Motor neuron (in vitro differentiated cells): ENCODE results near the gene GLIS1. TPM values are rescaled to one million over a fixed set of nuclear protein-coding genes. Genes with fewer than 3 reads are reported as not detected.

Source experiments
- ATAC-seq, 8 experiments: fragments of 200-7000 bp; cut with Tn5 transposase; replicated peaks in 6 of 8; 2 replicates each; pipeline ENCODE4 v1.8.0; 2021; ENCODE audit warnings: mild to moderate bottlenecking in 8 of 8, moderate library complexity in 8 of 8
- H3K27ac ChIP-seq, 2 donors: fragments of 250-450 bp; sonication (Bioruptor Pico); 2 replicates each; pipeline ENCODE4 v1.9.0; 2021; ENCODE audit warnings: antibody characterized with exemption in 2 of 2, mild to moderate bottlenecking in 2 of 2, moderate library complexity in 1 of 2
- H3K4me1 ChIP-seq, 2 donors: fragments of 250-450 bp; sonication (Bioruptor Pico); replicated peaks in 1 of 2; 2 replicates each; pipeline ENCODE4 v1.6.1; 2021; ENCODE audit warnings: antibody characterized with exemption in 2 of 2, mild to moderate bottlenecking in 2 of 2, moderate library complexity in 1 of 2
- H3K4me3 ChIP-seq, 5 donors: fragments of 250-450 bp; sonication (Bioruptor Pico); 2 replicates each; pipeline ENCODE4 v1.9.0; 2021; ENCODE audit warnings: antibody characterized with exemption in 5 of 5, mild to moderate bottlenecking in 5 of 5, moderate library complexity in 4 of 5
- WGBS, 10 experiments: fragments of 450-650 bp; shearing (Covaris generic); methylation state at CpG; one replicate each; pipeline ENCODE4 v1.0.0; 2022; 5-methylcytosine and 5-hydroxymethylcytosine counted together
- in situ Hi-C, 9 experiments: fragments of 400-800 bp; cut with MboI; loops; one replicate each; pipeline ENCODE4 v1.15.0; 2021; ENCODE audit warnings: low sequenced_read_pairs in 9 of 9, low pct_unique_long_range_greater_than_20kb in 2 of 9; ENCODE audit not compliant: unreplicated experiment in 9 of 9
- total RNA-seq, 8 experiments: library from RNA; unstranded; fragments of 300-600 nt; gene quantifications; 2 replicates each; pipeline versions ENCODE4 v1.2.3 to v1.2.4, GENCODE V29; 2022

The GLIS1 gene
- total RNA-seq, 8 experiments from 2014 or later = 0.14 to 4.7 (median 0.33) TPM

GRCh38 chr1:53727461-53728092, 11.4 kb downstream of the GLIS1 start:
- Histone ChIP-seq H3K27ac (no peak overlapping the region), H3K4me3 (no peak overlapping the region), H3K4me1 (no peaks in the 10 kb centered on the region)
- WGBS, 10 experiments = 21 to 100% (median 91%) methylated on average over 1 to 6 of the region's 7 CpGs; no CpG with 5 or more reads in 1 of the 10 experiments
- peak in 1 of 8 experiments; percentile 58 for ATAC-seq
- in situ Hi-C loops = loop anchor here in 3 of 9 experiments (25.0 kb wide), 1 partner anchor 240 kb away; no protein-coding TSS in a partner anchor

DNA sequence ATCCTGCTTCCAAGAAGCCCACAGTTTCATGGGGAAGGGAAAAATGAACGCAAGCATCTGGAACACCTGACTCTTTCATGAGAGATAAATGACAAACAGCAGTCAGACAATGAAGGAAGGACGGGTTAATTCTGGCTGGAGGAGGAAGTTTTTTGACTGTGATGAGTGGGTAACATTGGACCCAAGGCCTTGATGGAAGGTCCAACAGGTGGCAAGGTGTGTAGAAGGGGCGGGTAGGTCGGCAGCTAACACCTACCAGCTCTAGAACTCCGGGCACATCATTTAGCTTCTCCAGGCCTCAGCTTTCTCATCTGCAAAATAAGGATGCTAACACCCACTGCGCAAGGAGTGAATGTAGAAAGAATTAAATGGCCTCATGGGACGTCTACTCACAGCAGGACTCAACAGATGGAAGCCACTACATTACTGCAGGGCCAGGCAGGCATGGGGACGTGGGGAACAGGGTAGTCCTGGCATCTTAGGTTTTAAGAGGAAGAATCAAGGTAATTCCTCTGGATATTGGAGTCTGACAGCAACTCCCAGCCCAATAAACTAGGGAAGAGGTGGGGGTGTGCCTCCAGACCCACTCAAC, 12.9 kb downstream of the GLIS1 start:
- WGBS, 10 experiments = 60 to 85% (median 73%) methylated on average over 2 to 8 of the region's 8 CpGs; no CpG with 5 or more reads in 3 of the 10 experiments
- ATAC-seq = no peak
- in situ Hi-C loops = loop anchor here in 3 of 9 experiments (25.0 kb wide), 1 partner anchor 239 kb away; no protein-coding TSS in a partner anchor
- Histone ChIP-seq H3K4me1 (no peaks in the 10 kb centered on the region), H3K4me3 (no peak overlapping the region), H3K27ac (no peak overlapping the region)

DNA sequence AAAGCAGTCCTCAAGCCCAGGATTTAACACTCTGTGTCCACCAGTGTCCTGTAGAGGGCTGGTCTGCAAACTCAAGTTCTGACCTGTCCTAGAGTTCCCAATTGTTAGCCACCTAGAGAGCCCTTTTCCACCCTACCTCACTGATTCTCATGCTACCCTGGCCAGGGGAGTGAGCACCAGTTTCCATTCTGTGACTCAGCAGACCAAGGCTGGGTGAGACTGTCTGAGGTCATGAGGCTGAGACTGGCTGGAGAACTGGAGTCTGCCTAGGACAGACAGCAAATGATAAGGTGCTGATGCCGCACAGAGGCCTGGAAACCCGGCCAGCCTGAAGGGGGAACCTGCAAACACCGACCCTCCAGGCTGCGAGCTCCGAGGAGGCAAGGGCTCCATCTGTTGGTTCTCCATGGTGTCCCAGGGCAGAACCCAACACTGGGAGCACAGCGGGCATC, 13.7 kb downstream of the GLIS1 start:
- ATAC-seq = peak in 4 of 8 experiments; percentile 32 to 52 (median 40)
- in situ Hi-C loops = loop anchor here in 3 of 9 experiments (25.0 kb wide), 1 partner anchor 238 kb away; no protein-coding TSS in a partner anchor
- Histone ChIP-seq H3K27ac (no peak overlapping the region), H3K4me1 (no peaks in the 10 kb centered on the region), H3K4me3 (no peak overlapping the region)
- 27 to 87% (median 63%) methylated on average over 1 to 5 of the region's 6 CpGs; no CpG with 5 or more reads in 4 of the 10 experiments for WGBS, 10 experiments

- peak in 1 of 8 experiments; percentile 80 for ATAC-seq
- WGBS, 10 experiments = 40 to 100% (median 81%) methylated on average over 1 of the region's 1 CpG; no CpG with 5 or more reads in 1 of the 10 experiments
Observed at GRCh38 chr1:53722025-53722424, 16.9 kb downstream of the GLIS1 start.

DNA sequence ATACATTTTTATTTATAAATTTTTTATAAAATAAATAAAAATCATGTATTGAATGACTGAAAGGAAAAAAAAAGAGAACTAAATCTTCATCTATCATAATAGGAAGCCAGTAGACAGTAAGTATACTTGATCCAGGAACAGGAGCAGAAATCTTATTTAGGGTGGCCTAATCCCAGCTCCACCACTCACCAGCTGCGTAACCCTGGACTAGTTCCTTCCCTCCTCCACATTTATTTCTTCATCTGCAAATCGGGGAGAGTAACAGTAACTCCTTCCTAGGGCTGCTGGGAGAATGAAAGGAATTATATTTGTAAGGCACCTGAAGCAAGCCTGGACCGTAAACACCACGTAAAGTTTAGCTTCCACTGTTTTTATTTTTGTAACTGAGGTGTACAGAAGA, 17.9 kb downstream of the GLIS1 start:
- in situ Hi-C loops = no loop called here
- Histone ChIP-seq H3K27ac (no peak overlapping the region), H3K4me1 (no peaks in the 10 kb centered on the region), H3K4me3 (no peak overlapping the region)
- ATAC-seq = no peak
- 53 to 100% (median 75%) methylated on average over 1 to 4 of the region's 4 CpGs; no CpG with 5 or more reads in 1 of the 10 experiments for WGBS, 10 experiments

More at GRCh38 chr1:53722025-53722424, 16.9 kb downstream of the GLIS1 start:
- in situ Hi-C loops = no loop called here
- H3K4me3 ChIP-seq = no peak overlapping the region
- H3K27ac ChIP-seq = no peak overlapping the region
- H3K4me1 ChIP-seq = no peaks in the 10 kb centered on the region

DNA sequence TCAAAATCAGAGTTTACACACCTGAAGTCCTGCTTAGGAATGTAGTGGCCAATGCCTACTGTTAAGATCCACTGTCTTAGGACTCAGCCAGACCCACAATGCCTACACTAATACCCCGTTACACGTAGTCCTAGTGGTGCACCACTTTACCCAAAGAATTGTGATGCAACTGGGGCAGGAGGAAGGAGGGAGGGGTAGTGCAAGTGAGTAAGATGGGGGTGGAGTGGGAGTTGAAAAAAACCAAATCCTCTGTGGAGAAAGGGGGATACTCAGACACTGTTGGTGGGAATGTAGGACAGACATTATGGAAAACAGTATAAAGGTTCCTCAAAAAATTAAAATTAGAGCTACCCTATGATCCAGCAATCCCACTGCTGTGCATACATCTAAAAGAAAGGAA, 19.5 kb downstream of the GLIS1 start:
- no peaks in the 10 kb centered on the region for H3K4me1 ChIP-seq
- in situ Hi-C loops = no loop called here
- ATAC-seq = no peak
- 50 to 83% (median 63%) methylated on average over 1 to 2 of the region's 2 CpGs; no CpG with 5 or more reads in 7 of the 10 experiments for WGBS, 10 experiments
- no peak overlapping the region for H3K27ac ChIP-seq
- H3K4me3 ChIP-seq = no peak overlapping the region

DNA sequence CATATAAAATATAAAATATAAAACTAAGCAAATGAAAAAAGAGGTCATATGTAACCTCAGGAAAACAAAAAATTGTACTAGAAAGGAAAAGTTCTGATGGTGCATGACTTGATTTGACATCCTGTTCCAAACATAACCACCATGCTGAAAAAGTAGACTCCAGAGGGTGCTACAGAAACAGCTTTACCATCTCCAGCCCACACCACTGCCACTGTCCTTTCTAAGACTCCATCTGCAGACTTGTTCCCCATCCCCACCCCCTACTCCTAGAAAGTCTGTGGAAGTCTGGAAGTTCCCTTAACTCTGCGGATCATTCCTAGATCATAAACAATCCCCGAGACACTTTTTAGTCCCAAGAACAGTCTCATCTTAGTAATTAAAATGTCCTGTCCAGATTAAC, 20.5 kb downstream of the GLIS1 start:
- in situ Hi-C loops = no loop called here
- H3K4me3 ChIP-seq = no peak overlapping the region
- no peaks in the 10 kb centered on the region for H3K4me1 ChIP-seq
- ATAC-seq = no peak
- 60 to 93% (median 75%) methylated on average over 1 to 2 of the region's 2 CpGs; no CpG with 5 or more reads in 3 of the 10 experiments for WGBS, 10 experiments
- H3K27ac ChIP-seq = no peak overlapping the region

GRCh38 chr1:53717025-53717804, 21.7 kb downstream of the GLIS1 start:
- in situ Hi-C loops = no loop called here
- ATAC-seq = no peak
- Histone ChIP-seq H3K27ac (no peak overlapping the region), H3K4me3 (no peak overlapping the region), H3K4me1 (no peaks in the 10 kb centered on the region)
- 36 to 93% (median 70%) methylated on average over 1 to 6 of the region's 6 CpGs for WGBS, 10 experiments

- Histone ChIP-seq H3K4me3 (no peak overlapping the region), H3K4me1 (no peaks in the 10 kb centered on the region), H3K27ac (no peak overlapping the region)
- in situ Hi-C loops = no loop called here
- WGBS, 10 experiments = 62 to 100% (median 90%) methylated on average over 1 to 5 of the region's 5 CpGs; no CpG with 5 or more reads in 2 of the 10 experiments
- no peak for ATAC-seq
Observed at GRCh38 chr1:53716150-53716549, 22.8 kb downstream of the GLIS1 start.

- H3K27ac ChIP-seq = no peak overlapping the region
- no peak overlapping the region for H3K4me3 ChIP-seq
- no peaks in the 10 kb centered on the region for H3K4me1 ChIP-seq
- ATAC-seq = peak in 7 of 8 experiments; percentile 30 to 93 (median 60)
- in situ Hi-C loops = no loop called here
- 51 to 73% (median 60%) methylated on average over 1 to 10 of the region's 11 CpGs; no CpG with 5 or more reads in 4 of the 10 experiments for WGBS, 10 experiments
Observed at GRCh38 chr1:53715478-53715877, 23.5 kb downstream of the GLIS1 start.

GRCh38 chr1:53712276-53712675, 26.7 kb downstream of the GLIS1 start:
- ATAC-seq = no peak
- in situ Hi-C loops = no loop called here
- Histone ChIP-seq H3K4me1 (no peaks in the 10 kb centered on the region), H3K27ac (no peak overlapping the region), H3K4me3 (no peak overlapping the region)
- 75 to 80% (median 80%) methylated on average over 1 to 2 of the region's 2 CpGs; no CpG with 5 or more reads in 7 of the 10 experiments for WGBS, 10 experiments

DNA sequence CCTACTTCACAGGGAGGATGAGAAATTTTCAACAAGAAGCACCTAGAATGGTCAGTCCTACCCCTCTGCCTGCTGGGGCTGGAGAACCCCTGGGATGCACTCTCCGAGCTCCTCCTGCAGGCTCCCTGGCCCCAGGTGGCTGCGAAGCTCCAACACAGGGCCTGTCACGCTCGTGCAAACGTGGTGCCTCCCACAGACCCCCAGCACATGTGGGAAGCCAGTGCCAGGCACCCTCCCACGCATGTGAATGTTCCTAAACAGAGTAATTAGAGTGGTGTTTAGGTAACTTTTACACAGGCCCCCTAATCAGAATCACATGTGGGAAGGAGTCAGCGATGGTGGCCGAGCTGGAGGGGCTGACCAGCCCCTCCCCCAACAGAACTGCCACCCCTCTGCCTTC, 28.4 kb downstream of the GLIS1 start:
- ATAC-seq = no peak
- WGBS, 10 experiments = 40 to 100% (median 61%) methylated on average over 1 to 3 of the region's 8 CpGs; no CpG with 5 or more reads in 6 of the 10 experiments
- in situ Hi-C loops = no loop called here
- Histone ChIP-seq H3K4me3 (no peak overlapping the region), H3K27ac (no peak overlapping the region), H3K4me1 (peaks cover 0 to 9% of the 10 kb centered on the region in 2 donors)

DNA sequence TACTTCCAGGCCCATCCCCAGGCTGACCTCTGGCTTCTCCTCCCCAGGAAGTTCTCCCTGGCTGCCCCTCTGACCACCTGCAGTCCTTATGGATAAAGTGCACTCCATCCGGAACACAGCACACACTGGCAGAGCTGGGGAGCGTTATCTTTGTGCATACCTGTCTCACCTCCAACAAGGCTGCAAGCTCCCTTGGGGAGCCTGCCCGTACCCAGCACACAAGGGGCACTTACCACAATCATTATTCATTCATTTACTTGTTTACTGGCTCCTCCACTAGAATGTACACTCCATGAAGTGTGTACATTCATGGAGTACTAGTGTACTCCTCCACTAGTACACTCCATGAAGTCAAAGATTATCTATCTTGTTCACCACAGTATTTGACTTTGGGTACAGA, 30.3 kb downstream of the GLIS1 start:
- ATAC-seq = peak in 1 of 8 experiments; percentile 6
- H3K4me1 ChIP-seq = peaks cover 0 to 10% of the 10 kb centered on the region in 2 donors
- 20 to 100% (median 84%) methylated on average over 1 to 3 of the region's 3 CpGs; no CpG with 5 or more reads in 4 of the 10 experiments for WGBS, 10 experiments
- in situ Hi-C loops = no loop called here
- no peak overlapping the region for H3K4me3 ChIP-seq
- H3K27ac ChIP-seq = no peak overlapping the region
